HEK293 (cell line): ENCODE measurements around the gene ESR1.

ENCODE experiments used
- CTCF ChIA-PET: fragments of 350-600 bp; formaldehyde crosslinking; extraction: SDS; loops from one replicate; lab custom pipeline; 2021; ENCODE audit warnings: antibody characterized with exemption; lab: Yijun Ruan, JAX
- POLR2A ChIA-PET: fragments of 300-600 bp; formaldehyde crosslinking; extraction: SDS; loops from one replicate; lab custom pipeline; 2020; ENCODE audit warnings: antibody characterized with exemption, inconsistent platforms; lab: Yijun Ruan, JAX
- H3K27ac ChIP-seq: fragments of 200-500 bp; sonication (Bioruptor generic); 2 replicates; pipeline ENCODE4 v1.5.1; 2014; ENCODE audit warnings: low read depth, low read length, control low read depth, inconsistent platforms; ENCODE audit errors: extremely low read depth
- H3K36me3 ChIP-seq, 2 experiments: fragments of 200-500 bp in 1 of 2; sonication (Bioruptor generic) in 1 of 2; 1 replicate in 1 of 2; 2 replicates in 1 of 2; pipeline ENCODE4 v1.5.1; 2014 to 2017; ENCODE audit warnings: inconsistent platforms in 2 of 2, low read length in 2 of 2; ENCODE audit not compliant: control insufficient read depth in 2 of 2, insufficient read depth in 1 of 2
- H3K4me1 ChIP-seq: fragments of 200-500 bp; sonication (Bioruptor generic); 2 replicates; pipeline ENCODE4 v1.5.1; 2014; ENCODE audit warnings: mild to moderate bottlenecking, low read length, inconsistent platforms; ENCODE audit not compliant: control insufficient read depth, insufficient read depth
- H3K4me3 ChIP-seq: 2 replicates; pipeline ENCODE4 v1.5.1; 2011; ENCODE audit warnings: low read depth, mild to moderate bottlenecking, control low read depth, low read length, moderate library complexity
- H3K9me3 ChIP-seq: fragments of 200-500 bp; sonication (Bioruptor generic); 2 replicates; pipeline ENCODE4 v1.5.1; 2014; ENCODE audit warnings: low read depth, low read length, inconsistent platforms; ENCODE audit not compliant: control insufficient read depth, insufficient read depth
- MYNN ChIP-seq: fragments of 450-650 bp; formaldehyde crosslinking; IDR thresholded peaks from 2 replicates; pipeline ENCODE4 v1.5.1; 2016; ENCODE audit warnings: missing biosample characterization, missing genetic modification characterization, borderline replicate concordance
- ZNF521 ChIP-seq: fragments of 450-650 bp; formaldehyde crosslinking; IDR thresholded peaks from 2 replicates; pipeline ENCODE4 v1.5.1; 2017; ENCODE audit warnings: missing biosample characterization, mild to moderate bottlenecking, missing genetic modification characterization
- ZNF654 ChIP-seq: fragments of 450-650 bp; formaldehyde crosslinking; IDR thresholded peaks from 2 replicates; pipeline ENCODE4 v1.5.1; 2016; ENCODE audit warnings: low read depth, missing biosample characterization, missing genetic modification characterization
- ZNF76 ChIP-seq: fragments of 450-650 bp; formaldehyde crosslinking; IDR thresholded peaks from 2 replicates; pipeline ENCODE4; 2016; ENCODE audit warnings: low read depth, missing biosample characterization, missing genetic modification characterization, borderline replicate concordance
- ZNF830 ChIP-seq: fragments of 450-650 bp; IDR thresholded peaks from 2 replicates; pipeline ENCODE4 v1.5.0; 2018; ENCODE audit warnings: missing biosample characterization, missing genetic modification characterization, low read depth, mild to moderate bottlenecking, moderate library complexity
- TF ChIP-seq, protein P1 (sequence below): fragments of 450-650 bp; formaldehyde crosslinking; IDR thresholded peaks from 2 replicates; pipeline ENCODE4 v1.5.1; 2016; ENCODE audit warnings: missing biosample characterization, missing genetic modification characterization, low read depth
- TF ChIP-seq, protein P2 (sequence below): fragments of 450-650 bp; formaldehyde crosslinking; IDR thresholded peaks from 2 replicates; pipeline ENCODE4 v1.5.1; 2017; ENCODE audit warnings: missing biosample characterization, missing genetic modification characterization
- TF ChIP-seq, protein P3 (sequence below): fragments of 450-650 bp; formaldehyde crosslinking; IDR thresholded peaks from 2 replicates; pipeline ENCODE4 v1.5.1; 2017; ENCODE audit warnings: missing biosample characterization, missing genetic modification characterization
- TF ChIP-seq, protein P4 (sequence below): fragments of 450-650 bp; formaldehyde crosslinking; IDR thresholded peaks from 2 replicates; pipeline ENCODE4 v1.5.1; 2016; ENCODE audit warnings: missing biosample characterization, missing genetic modification characterization
- TF ChIP-seq, protein P5 (sequence below): fragments of 450-650 bp; formaldehyde crosslinking; IDR thresholded peaks from 2 replicates; pipeline ENCODE4 v1.5.1; 2016; ENCODE audit warnings: missing biosample characterization, missing genetic modification characterization, borderline replicate concordance
- TF ChIP-seq, protein P6 (sequence below): fragments of 450-650 bp; IDR thresholded peaks from 2 replicates; pipeline ENCODE4 v1.5.1; 2018; ENCODE audit warnings: missing biosample characterization, missing genetic modification characterization
- TF ChIP-seq, protein P7 (sequence below): fragments of 450-650 bp; formaldehyde crosslinking; IDR thresholded peaks from 2 replicates; pipeline ENCODE4 v1.5.1; 2017; ENCODE audit warnings: missing biosample characterization, missing genetic modification characterization

ESR1 gene

DNA sequence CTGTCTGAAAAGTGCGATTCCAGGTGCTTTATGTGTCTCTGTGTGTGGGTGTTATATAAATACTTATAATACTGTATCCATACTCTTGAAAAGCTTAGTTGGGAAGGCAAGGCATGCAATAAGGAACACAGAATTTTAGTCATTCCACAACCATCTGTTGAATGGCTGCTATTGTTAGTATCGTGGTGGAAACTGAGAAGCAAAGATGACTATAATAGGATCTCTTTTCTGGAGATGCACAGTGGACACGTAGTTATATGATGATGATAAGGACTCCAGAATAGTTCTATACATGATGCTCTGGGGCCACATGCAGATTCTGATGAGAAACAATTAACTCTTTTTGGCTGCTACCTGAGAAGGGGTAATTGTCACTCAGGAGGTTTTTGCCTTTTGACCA lies 25.2 kb downstream of the ESR1 start (continued):
- TF ChIP-seq, protein P1, sequence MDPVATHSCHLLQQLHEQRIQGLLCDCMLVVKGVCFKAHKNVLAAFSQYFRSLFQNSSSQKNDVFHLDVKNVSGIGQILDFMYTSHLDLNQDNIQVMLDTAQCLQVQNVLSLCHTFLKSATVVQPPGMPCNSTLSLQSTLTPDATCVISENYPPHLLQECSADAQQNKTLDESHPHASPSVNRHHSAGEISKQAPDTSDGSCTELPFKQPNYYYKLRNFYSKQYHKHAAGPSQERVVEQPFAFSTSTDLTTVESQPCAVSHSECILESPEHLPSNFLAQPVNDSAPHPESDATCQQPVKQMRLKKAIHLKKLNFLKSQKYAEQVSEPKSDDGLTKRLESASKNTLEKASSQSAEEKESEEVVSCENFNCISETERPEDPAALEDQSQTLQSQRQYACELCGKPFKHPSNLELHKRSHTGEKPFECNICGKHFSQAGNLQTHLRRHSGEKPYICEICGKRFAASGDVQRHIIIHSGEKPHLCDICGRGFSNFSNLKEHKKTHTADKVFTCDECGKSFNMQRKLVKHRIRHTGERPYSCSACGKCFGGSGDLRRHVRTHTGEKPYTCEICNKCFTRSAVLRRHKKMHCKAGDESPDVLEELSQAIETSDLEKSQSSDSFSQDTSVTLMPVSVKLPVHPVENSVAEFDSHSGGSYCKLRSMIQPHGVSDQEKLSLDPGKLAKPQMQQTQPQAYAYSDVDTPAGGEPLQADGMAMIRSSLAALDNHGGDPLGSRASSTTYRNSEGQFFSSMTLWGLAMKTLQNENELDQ (tag by site-specific recombination): no peak
- TF ChIP-seq, protein P2, sequence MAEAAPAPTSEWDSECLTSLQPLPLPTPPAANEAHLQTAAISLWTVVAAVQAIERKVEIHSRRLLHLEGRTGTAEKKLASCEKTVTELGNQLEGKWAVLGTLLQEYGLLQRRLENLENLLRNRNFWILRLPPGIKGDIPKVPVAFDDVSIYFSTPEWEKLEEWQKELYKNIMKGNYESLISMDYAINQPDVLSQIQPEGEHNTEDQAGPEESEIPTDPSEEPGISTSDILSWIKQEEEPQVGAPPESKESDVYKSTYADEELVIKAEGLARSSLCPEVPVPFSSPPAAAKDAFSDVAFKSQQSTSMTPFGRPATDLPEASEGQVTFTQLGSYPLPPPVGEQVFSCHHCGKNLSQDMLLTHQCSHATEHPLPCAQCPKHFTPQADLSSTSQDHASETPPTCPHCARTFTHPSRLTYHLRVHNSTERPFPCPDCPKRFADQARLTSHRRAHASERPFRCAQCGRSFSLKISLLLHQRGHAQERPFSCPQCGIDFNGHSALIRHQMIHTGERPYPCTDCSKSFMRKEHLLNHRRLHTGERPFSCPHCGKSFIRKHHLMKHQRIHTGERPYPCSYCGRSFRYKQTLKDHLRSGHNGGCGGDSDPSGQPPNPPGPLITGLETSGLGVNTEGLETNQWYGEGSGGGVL: no peak

DNA sequence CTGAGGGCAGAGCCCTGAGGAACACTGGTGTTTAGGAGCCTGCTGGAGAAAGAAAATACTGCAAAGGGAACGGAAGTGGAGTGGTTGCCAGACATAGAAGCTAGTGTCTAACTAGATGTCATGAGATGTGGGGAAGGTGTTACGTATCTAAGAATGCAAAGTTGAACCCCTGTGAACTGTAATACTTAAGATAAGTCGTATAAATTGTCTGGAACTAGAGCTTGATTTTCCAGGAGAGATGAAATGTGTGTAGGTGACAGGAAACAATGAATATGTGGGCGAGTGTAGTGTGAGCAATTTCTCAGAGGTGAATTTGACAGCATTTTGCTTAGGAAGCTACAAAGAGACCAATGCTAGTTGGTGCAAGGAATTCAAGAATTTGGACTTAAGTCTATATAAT lies 27.9 kb downstream of the ESR1 start:
- ChIA-PET POLR2A (no interaction called here), CTCF (no interaction called here)
- Histone ChIP-seq H3K4me3 (no peak overlapping the region), H3K36me3 (no peaks in the 10 kb centered on the region), H3K27ac (no peak overlapping the region), H3K4me1 (no peaks in the 10 kb centered on the region), H3K9me3 (no peaks in the 10 kb centered on the region)
- no peak for TF ChIP-seq ZNF76 (tag by site-specific recombination)
- TF ChIP-seq, protein P3, sequence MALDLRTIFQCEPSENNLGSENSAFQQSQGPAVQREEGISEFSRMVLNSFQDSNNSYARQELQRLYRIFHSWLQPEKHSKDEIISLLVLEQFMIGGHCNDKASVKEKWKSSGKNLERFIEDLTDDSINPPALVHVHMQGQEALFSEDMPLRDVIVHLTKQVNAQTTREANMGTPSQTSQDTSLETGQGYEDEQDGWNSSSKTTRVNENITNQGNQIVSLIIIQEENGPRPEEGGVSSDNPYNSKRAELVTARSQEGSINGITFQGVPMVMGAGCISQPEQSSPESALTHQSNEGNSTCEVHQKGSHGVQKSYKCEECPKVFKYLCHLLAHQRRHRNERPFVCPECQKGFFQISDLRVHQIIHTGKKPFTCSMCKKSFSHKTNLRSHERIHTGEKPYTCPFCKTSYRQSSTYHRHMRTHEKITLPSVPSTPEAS (tag by site-specific recombination): no peak
- no peak for TF ChIP-seq ZNF521 (tag by site-specific recombination)
- TF ChIP-seq ZNF830 (tag by site-specific recombination): no peak
- no peak for TF ChIP-seq ZNF654 (tag by site-specific recombination)

DNA sequence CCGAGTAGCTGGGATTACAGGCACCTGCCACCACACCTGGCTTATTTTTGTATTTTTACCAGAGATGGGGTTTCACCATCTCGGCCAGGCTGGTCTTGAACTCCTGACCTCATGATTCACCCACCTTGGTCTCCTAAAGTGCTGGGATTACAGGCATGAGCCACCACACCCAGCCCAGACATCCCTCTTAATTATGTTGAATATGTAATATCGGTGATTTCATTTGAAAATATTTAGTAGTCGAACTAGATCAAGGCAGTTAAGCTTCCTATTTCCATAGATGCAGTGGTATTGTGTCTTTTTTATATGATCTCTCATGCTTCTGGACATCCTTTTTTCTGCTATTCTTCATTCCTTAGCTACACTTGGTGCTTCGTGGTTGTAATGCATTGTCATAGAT lies 29.7 kb downstream of the ESR1 start:
- H3K27ac ChIP-seq: no peak overlapping the region
- no peak overlapping the region for H3K4me3 ChIP-seq
- ChIA-PET CTCF (interaction anchor here (0.7 kb wide), 1 partner anchor 431 kb away, joined by 3 read pairs; no protein-coding TSS in a partner anchor), POLR2A (no interaction called here)
- TF ChIP-seq MYNN (tag by site-specific recombination): no peak
- TF ChIP-seq, protein P4, sequence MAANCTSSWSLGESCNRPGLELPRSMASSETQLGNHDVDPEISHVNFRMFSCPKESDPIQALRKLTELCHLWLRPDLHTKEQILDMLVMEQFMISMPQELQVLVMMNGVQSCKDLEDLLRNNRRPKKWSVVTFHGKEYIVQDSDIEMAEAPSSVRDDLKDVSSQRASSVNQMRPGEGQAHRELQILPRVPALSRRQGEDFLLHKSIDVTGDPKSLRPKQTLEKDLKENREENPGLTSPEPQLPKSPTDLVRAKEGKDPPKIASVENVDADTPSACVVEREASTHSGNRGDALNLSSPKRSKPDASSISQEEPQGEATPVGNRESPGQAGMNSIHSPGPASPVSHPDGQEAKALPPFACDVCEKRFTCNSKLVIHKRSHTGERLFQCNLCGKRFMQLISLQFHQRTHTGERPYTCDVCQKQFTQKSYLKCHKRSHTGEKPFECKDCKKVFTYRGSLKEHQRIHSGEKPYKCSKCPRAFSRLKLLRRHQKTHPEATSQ (tag by site-specific recombination): no peak
- TF ChIP-seq, protein P5, sequence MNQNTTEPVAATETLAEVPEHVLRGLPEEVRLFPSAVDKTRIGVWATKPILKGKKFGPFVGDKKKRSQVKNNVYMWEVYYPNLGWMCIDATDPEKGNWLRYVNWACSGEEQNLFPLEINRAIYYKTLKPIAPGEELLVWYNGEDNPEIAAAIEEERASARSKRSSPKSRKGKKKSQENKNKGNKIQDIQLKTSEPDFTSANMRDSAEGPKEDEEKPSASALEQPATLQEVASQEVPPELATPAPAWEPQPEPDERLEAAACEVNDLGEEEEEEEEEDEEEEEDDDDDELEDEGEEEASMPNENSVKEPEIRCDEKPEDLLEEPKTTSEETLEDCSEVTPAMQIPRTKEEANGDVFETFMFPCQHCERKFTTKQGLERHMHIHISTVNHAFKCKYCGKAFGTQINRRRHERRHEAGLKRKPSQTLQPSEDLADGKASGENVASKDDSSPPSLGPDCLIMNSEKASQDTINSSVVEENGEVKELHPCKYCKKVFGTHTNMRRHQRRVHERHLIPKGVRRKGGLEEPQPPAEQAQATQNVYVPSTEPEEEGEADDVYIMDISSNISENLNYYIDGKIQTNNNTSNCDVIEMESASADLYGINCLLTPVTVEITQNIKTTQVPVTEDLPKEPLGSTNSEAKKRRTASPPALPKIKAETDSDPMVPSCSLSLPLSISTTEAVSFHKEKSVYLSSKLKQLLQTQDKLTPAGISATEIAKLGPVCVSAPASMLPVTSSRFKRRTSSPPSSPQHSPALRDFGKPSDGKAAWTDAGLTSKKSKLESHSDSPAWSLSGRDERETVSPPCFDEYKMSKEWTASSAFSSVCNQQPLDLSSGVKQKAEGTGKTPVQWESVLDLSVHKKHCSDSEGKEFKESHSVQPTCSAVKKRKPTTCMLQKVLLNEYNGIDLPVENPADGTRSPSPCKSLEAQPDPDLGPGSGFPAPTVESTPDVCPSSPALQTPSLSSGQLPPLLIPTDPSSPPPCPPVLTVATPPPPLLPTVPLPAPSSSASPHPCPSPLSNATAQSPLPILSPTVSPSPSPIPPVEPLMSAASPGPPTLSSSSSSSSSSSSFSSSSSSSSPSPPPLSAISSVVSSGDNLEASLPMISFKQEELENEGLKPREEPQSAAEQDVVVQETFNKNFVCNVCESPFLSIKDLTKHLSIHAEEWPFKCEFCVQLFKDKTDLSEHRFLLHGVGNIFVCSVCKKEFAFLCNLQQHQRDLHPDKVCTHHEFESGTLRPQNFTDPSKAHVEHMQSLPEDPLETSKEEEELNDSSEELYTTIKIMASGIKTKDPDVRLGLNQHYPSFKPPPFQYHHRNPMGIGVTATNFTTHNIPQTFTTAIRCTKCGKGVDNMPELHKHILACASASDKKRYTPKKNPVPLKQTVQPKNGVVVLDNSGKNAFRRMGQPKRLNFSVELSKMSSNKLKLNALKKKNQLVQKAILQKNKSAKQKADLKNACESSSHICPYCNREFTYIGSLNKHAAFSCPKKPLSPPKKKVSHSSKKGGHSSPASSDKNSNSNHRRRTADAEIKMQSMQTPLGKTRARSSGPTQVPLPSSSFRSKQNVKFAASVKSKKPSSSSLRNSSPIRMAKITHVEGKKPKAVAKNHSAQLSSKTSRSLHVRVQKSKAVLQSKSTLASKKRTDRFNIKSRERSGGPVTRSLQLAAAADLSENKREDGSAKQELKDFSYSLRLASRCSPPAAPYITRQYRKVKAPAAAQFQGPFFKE (tag by site-specific recombination): no peak
- TF ChIP-seq, protein P6, sequence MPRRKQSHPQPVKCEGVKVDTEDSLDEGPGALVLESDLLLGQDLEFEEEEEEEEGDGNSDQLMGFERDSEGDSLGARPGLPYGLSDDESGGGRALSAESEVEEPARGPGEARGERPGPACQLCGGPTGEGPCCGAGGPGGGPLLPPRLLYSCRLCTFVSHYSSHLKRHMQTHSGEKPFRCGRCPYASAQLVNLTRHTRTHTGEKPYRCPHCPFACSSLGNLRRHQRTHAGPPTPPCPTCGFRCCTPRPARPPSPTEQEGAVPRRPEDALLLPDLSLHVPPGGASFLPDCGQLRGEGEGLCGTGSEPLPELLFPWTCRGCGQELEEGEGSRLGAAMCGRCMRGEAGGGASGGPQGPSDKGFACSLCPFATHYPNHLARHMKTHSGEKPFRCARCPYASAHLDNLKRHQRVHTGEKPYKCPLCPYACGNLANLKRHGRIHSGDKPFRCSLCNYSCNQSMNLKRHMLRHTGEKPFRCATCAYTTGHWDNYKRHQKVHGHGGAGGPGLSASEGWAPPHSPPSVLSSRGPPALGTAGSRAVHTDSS: no peak
- TF ChIP-seq, protein P7, sequence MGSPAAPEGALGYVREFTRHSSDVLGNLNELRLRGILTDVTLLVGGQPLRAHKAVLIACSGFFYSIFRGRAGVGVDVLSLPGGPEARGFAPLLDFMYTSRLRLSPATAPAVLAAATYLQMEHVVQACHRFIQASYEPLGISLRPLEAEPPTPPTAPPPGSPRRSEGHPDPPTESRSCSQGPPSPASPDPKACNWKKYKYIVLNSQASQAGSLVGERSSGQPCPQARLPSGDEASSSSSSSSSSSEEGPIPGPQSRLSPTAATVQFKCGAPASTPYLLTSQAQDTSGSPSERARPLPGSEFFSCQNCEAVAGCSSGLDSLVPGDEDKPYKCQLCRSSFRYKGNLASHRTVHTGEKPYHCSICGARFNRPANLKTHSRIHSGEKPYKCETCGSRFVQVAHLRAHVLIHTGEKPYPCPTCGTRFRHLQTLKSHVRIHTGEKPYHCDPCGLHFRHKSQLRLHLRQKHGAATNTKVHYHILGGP (tag by site-specific recombination): no peak
- H3K9me3 ChIP-seq: no peaks in the 10 kb centered on the region
- no peaks in the 10 kb centered on the region for H3K4me1 ChIP-seq
- no peaks in the 10 kb centered on the region for H3K36me3 ChIP-seq
